Testis (tissue), 3 donors: Measurements from ENCODE around the gene PAPPA. TPM values are rescaled to one million over a fixed set of nuclear protein-coding genes. Genes with fewer than 3 reads are reported as not detected.

Source experiments
- DNase-seq: peaks from one replicate; pipeline ENCODE4 v3.0.0-alpha.2; 2019
- H3K27ac ChIP-seq, 2 donors: fragments of 200-600 bp; sonication (generic); one replicate each; pipeline ENCODE4 v1.5.1; 2019
- H3K27me3 ChIP-seq: fragments of 200-600 bp; sonication (generic); one replicate; pipeline ENCODE4 v1.5.1; 2019
- H3K36me3 ChIP-seq: fragments of 200-600 bp; sonication (generic); one replicate; pipeline ENCODE4 v1.5.1; 2017; ENCODE audit warnings: low read depth; ENCODE audit errors: missing control alignments
- H3K4me1 ChIP-seq: fragments of 200-600 bp; sonication (generic); one replicate; pipeline ENCODE4 v1.5.1; 2019
- H3K4me3 ChIP-seq, 2 donors: fragments of 200-600 bp; sonication (generic); one replicate each; pipeline ENCODE4 v1.5.1; 2017 to 2019
- H3K9me3 ChIP-seq: fragments of 200-600 bp; sonication (generic); one replicate; pipeline ENCODE4 v1.5.1; 2017
- POLR2A ChIP-seq: fragments of 450-650 bp; IDR thresholded peaks from one replicate; pipeline ENCODE4 v1.6.1; 2017; ENCODE audit warnings: antibody characterized with exemption, mild to moderate bottlenecking, moderate library complexity
- WGBS, 2 donors: methylation state at CpG; one replicate each; pipeline ENCODE4 v1.1.5; 2018; 5-methylcytosine and 5-hydroxymethylcytosine counted together
- intact Hi-C: fragments of 100-400 bp; cut with DNase I; formaldehyde crosslinking; loops from one replicate; pipeline ENCODE4 v1.15.1; 2023; ENCODE audit warnings: low total_unique reads
- polyA plus RNA-seq: library from polyadenylated mRNA; stranded (reverse); fragments of 350-450 nt; fragmentation: Illumina TruSeq; extraction: RNeasy Lipid Tissue Mini Kit (QIAGEN cat#74804); gene quantifications from one replicate; pipeline ENCODE4 v1.2.3, GENCODE V29; 2014; ENCODE audit warnings: low read depth, low replicate concordance; ENCODE audit not compliant: insufficient read depth
- total RNA-seq, 2 donors: library from RNA; depleted of rRNA; stranded (reverse); fragments of >200 nt; gene quantifications; one replicate each; pipeline ENCODE4 v1.2.3, GENCODE V29; 2016
- TF ChIP-seq, protein P1 (sequence below), 3 experiments: fragments of 450-650 bp in 2 of 3; fragments of 200-600 bp in 1 of 3; sonication (generic) in 1 of 3; IDR thresholded peaks; one replicate each; pipeline ENCODE4 v1.5.1; 2016 to 2019; ENCODE audit warnings: antibody characterized with exemption in 3 of 3, mild to moderate bottlenecking in 2 of 3, moderate library complexity in 1 of 3

Gene PAPPA
- total and polyA plus RNA-seq, 3 donors from 2014 or later = 1.9 to 5.1 (median 4.1) TPM

DNA sequence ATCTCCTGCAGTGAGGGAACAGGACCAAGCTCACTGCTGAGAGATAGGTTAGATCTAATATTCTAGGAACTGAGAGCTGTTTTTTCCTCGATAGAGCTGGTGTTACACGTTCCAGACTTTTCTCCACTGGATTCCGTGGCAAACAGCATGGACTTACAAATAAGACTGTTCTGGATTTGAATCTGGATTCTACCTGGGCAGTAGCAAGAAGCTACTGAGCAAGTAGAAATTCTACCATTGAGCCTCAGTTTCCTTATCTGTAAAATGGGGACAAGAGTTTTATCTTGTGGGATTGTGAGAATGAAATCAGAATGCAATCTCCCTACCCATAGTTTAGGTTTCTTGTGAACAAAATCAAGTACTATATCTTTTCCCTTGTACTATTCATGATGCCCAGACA lies 294.8 kb downstream of the PAPPA start:
- Histone ChIP-seq H3K4me3 (no peak overlapping the region), H3K9me3 (no peaks in the 10 kb centered on the region), H3K36me3 (no peaks in the 10 kb centered on the region), H3K27me3 (no peaks in the 10 kb centered on the region), H3K4me1 (no peaks in the 10 kb centered on the region), H3K27ac (no peak overlapping the region)
- WGBS, 2 donors = 77 to 81% methylated on average over 3 of the region's 3 CpGs
- no peak for TF ChIP-seq POLR2A
- intact Hi-C loops = no loop called here
- no peak for DNase-seq

DNA sequence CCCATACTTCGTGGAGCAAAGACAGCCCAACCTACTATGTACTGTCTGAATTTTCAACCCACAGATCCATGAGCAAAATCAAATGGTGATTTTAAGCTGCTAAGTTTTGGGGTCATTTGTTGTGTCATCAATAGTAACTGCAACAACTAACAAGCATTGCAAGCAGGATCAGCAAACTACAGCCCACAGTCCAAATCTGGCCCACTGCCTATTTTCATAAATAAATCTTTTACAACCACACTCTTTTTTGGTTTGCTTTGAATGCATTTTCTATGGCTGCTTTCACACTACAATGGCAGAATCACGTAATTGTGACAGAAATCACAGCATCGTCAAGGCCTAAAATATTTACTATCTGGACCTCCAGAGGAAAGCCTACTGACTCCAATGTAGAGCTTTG lies 296.4 kb downstream of the PAPPA start:
- Histone ChIP-seq H3K27ac (no peak overlapping the region), H3K36me3 (no peaks in the 10 kb centered on the region), H3K9me3 (no peaks in the 10 kb centered on the region), H3K27me3 (no peaks in the 10 kb centered on the region), H3K4me1 (no peaks in the 10 kb centered on the region), H3K4me3 (no peak overlapping the region)
- intact Hi-C loops = no loop called here
- WGBS, 2 donors = 94% methylated on average over 3 of the region's 3 CpGs
- TF ChIP-seq POLR2A = no peak
- TF ChIP-seq, protein P1, sequence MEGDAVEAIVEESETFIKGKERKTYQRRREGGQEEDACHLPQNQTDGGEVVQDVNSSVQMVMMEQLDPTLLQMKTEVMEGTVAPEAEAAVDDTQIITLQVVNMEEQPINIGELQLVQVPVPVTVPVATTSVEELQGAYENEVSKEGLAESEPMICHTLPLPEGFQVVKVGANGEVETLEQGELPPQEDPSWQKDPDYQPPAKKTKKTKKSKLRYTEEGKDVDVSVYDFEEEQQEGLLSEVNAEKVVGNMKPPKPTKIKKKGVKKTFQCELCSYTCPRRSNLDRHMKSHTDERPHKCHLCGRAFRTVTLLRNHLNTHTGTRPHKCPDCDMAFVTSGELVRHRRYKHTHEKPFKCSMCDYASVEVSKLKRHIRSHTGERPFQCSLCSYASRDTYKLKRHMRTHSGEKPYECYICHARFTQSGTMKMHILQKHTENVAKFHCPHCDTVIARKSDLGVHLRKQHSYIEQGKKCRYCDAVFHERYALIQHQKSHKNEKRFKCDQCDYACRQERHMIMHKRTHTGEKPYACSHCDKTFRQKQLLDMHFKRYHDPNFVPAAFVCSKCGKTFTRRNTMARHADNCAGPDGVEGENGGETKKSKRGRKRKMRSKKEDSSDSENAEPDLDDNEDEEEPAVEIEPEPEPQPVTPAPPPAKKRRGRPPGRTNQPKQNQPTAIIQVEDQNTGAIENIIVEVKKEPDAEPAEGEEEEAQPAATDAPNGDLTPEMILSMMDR (IDR thresholded peaks at IDR 0.05) = no peak
- DNase-seq = no peak

DNA sequence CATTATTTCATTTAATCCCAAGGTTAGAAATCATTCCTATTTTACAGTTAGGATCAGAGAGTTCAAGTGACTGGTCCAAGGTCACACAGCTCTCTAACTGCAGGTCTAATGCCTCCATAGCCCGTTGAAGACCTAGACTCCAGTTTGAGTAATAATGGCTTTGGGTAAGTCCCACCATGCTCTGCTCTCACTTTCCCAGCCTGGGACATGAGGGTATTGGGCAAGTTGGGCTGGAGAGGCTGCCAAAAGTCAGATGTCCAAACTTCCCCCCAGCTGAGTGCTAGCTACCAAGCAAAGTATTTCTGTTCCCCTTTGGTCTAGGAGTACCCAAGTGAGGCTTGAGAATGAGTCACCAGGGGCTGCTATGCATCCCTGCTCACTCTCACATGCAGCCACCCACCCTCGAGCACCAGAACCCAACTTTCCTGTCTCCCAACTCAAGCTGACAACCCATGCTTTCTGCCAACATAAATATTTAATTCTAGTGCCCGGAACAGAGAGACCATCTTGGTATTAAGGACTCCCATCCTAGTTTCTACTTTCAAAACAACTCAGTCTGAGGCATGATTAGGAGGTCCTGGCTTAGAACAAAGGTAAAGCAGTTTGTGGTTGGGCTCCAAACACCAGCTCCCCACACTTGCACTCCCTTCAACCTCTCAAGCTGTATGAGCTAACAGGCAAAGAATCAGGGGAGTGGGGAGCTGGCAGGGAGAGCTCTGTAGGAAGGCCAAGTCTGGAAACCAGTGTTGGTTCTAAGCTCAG lies 297.0 kb downstream of the PAPPA start:
- WGBS, 2 donors = 83 to 88% methylated on average over 3 of the region's 3 CpGs
- no peak for TF ChIP-seq POLR2A
- TF ChIP-seq, protein P1 (IDR thresholded peaks at IDR 0.05) = no peak
- intact Hi-C loops = no loop called here
- H3K4me3 ChIP-seq = no peak overlapping the region
- no peaks in the 10 kb centered on the region for H3K27me3 ChIP-seq
- H3K27ac ChIP-seq = no peak overlapping the region
- H3K36me3 ChIP-seq = no peaks in the 10 kb centered on the region
- H3K9me3 ChIP-seq = no peaks in the 10 kb centered on the region
- DNase-seq = no peak
- no peaks in the 10 kb centered on the region for H3K4me1 ChIP-seq

DNA sequence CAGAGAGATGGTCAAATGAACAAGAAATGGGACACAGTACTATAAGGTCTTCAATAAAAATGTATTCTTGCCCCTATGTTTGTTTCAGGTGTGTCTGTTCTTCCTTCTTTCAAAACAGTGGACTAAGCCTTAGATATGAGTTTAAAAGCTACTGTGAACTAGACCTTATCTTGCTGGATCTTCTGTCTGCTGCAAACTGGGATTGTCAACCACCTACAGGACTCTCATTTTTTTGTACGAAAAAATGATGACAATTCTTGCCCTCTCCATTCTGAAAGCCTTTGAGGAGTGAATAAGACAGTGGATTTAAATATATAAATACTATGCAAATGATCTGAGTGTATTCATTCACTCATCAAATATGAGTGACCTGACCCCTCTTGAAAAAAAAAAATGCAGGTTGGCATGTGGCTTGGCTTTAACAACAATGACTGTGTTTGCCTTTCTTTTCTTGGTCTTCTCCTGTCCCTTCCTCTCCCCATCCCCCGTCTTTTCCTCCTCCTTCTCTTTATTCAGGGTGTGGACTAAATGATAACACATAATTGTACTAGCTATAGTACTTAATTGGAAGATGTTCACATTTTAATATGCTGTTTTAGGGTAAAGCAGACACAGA lies 298.0 kb downstream of the PAPPA start:
- intact Hi-C loops = no loop called here
- Histone ChIP-seq H3K27me3 (no peaks in the 10 kb centered on the region), H3K9me3 (no peaks in the 10 kb centered on the region), H3K4me1 (no peaks in the 10 kb centered on the region), H3K27ac (no peak overlapping the region), H3K4me3 (no peak overlapping the region), H3K36me3 (no peaks in the 10 kb centered on the region)
- WGBS, 2 donors = 83 to 92% methylated on average over 2 of the region's 2 CpGs
- DNase-seq = no peak
- TF ChIP-seq, protein P1 (IDR thresholded peaks at IDR 0.05) = no peak
